GM21737 (cell line): ENCODE data around the gene CWF19L1.
A peak's percentile ranks its signal among the peaks of the same experiment; 100 is the strongest.
"Not testable (repeated sequence)": the region's sequence is repeated elsewhere in the genome, so short reads cannot be mapped to it uniquely, and the experiment has no call there.

ENCODE experiments used
- ATAC-seq: cut with Tn5 transposase; IDR thresholded peaks from one replicate; pipeline ENCODE4 v1.9.1; 2021; ENCODE audit warnings: mild to moderate bottlenecking, moderate library complexity; ENCODE audit not compliant: unreplicated experiment

The CWF19L1 gene

GRCh38 chr10:100267239-100268104, at the start of gene CWF19L1:
CWF19L1 (minus strand) TSS chr10:100267638; CDS start chr10:100267593, 45 bp downstream.
- ATAC-seq: peak; percentile 72

- no peak for ATAC-seq
Measured at GRCh38 chr10:100315615-100316014, 48.2 kb upstream of the CWF19L1 start.

- no peak for ATAC-seq
Measured at GRCh38 chr10:100311298-100311697, 43.9 kb upstream of the CWF19L1 start.

GRCh38 chr10:100307684-100308083, 40.2 kb upstream of the CWF19L1 start:
- no peak for ATAC-seq

GRCh38 chr10:100306861-100307260, 39.4 kb upstream of the CWF19L1 start:
- no peak for ATAC-seq

- no peak for ATAC-seq
Measured at GRCh38 chr10:100304414-100304813, 37.0 kb upstream of the CWF19L1 start.

GRCh38 chr10:100303724-100304319, 36.4 kb upstream of the CWF19L1 start:
- ATAC-seq: no peak

GRCh38 chr10:100301123-100301522, 33.7 kb upstream of the CWF19L1 start:
- not testable (repeated sequence) for ATAC-seq

GRCh38 chr10:100297242-100297641, 29.8 kb upstream of the CWF19L1 start:
- ATAC-seq: no peak

GRCh38 chr10:100293066-100293465, 25.6 kb upstream of the CWF19L1 start:
- no peak for ATAC-seq

- ATAC-seq: not testable (repeated sequence)
Measured at GRCh38 chr10:100292300-100292699, 24.9 kb upstream of the CWF19L1 start.

GRCh38 chr10:100291356-100291755, 23.9 kb upstream of the CWF19L1 start:
- ATAC-seq: no peak

- no peak for ATAC-seq
Measured at GRCh38 chr10:100289641-100290040, 22.2 kb upstream of the CWF19L1 start.

GRCh38 chr10:100288196-100288595, 20.8 kb upstream of the CWF19L1 start:
- ATAC-seq: no peak

GRCh38 chr10:100287756-100288155, 20.3 kb upstream of the CWF19L1 start:
- ATAC-seq: no peak

GRCh38 chr10:100286051-100287033, 18.9 kb upstream of the CWF19L1 start, which contains the start of gene BLOC1S2:
BLOC1S2 (minus strand) TSS chr10:100286680; CDS start chr10:100286659, 21 bp downstream.
- peak; percentile 91 for ATAC-seq

GRCh38 chr10:100285326-100285725, 17.9 kb upstream of the CWF19L1 start:
- ATAC-seq: not testable (repeated sequence)

GRCh38 chr10:100282907-100283306, 15.5 kb upstream of the CWF19L1 start:
- ATAC-seq: no peak

GRCh38 chr10:100276971-100277370, 9.5 kb upstream of the CWF19L1 start:
- ATAC-seq: not testable (repeated sequence)

- no peak for ATAC-seq
Measured at GRCh38 chr10:100265821-100266485, 1.5 kb downstream of the CWF19L1 start.
